ENCODE measurements around the gene RSPO4.
"Not testable (repeated sequence)": the region's sequence is repeated elsewhere in the genome, so short reads cannot be mapped to it uniquely, and the experiment has no call there.

Gene RSPO4

DNA sequence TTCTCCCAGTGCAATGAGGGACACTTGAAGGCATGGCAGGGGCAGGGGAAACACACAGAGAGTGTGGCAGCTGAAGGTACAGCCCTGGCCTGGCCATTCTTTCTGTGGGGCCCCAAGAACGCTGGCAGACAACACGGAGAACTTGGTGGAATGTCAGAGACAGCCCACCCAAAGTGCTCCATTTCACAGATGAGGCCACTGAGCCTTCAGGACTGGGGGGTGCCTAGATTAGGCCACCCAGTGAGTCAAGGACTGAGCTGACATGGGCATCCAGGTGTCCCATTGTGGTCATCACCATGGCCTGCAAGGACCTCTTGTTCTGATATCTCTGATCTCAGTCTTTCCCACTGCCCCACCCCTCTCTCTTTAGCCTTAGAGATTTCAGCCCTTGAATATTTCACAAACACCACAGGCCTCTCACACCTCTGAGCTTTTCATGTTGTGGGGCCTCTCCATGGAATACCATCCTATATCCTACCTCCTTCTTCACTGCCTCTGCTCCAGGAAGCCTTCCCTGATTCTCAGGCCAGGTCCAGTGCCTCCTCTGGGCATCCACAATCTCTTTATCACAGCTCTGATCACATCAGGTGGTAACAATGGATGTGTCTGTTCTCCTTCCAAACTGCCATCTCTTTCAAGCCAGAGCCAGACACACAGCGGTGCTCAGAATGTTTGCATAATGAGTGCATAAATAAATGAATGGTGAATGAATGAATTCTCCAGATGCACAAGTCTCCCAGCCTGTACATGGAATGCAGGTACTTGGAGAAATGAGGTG, 2.0 kb upstream of the RSPO4 start:
- DNase-seq: no peak

DNA sequence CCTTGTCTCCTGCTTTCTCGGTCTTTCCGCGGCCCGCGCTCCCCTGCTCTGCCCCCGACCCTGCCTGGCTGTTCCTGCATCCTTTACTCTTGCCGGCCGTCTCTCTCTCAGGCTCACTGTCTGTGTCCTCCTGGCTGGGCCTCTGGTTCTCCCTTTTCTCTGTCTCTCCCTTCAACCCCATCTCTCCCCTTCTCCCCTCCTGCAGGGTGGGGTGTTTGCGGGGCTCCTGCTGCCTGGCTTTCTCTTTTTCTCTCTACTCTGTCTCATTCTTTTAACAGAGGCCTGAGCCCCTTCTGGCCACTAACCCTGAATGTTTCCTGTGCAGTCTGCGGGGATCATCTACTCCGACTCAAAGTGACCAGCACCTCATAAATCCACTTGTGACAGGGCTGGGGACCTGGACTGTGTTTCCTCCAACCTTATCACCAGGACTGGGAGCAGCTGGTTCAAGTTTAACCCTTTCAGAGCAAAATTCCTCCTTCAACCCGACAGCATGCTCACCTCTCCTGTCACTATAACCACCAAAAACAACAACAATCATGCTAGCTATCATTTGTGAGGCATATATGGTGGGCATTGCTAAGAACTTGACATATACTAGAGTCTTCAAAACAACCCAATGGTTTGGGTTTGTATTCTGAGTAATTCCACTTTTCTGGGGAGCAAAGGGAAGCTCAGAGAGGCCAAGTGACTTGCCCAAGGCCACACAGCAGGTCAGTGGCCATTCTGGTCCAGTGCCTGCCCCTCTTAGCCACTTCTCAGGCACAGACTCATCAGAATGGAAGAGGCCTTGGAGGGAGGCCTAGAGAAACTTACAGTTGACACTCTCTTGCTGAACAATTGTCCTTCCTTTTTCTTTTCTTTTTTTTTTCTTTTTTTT, 811 bp upstream of the RSPO4 start:
- no peak for DNase-seq

DNA sequence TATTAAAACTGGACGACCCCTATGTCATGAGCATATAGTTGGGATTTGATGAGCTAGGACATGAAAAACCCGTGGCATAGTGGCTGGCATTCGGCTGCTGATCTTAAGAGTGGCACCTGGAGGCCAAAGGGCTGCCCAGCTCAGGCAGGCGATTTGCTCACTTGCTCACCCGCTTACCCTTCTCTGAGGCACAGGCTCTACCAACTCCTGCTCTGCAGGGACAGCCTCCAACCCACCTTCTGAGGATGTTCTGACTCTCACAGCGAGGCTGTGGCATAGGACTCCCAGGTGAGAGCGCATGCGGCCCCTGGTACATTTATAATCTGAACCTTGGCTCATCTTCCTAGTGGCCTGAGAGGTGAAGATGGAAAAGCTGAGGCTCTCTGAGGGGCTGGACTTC, 995 bp downstream of the RSPO4 start:
- no peak for DNase-seq

DNA sequence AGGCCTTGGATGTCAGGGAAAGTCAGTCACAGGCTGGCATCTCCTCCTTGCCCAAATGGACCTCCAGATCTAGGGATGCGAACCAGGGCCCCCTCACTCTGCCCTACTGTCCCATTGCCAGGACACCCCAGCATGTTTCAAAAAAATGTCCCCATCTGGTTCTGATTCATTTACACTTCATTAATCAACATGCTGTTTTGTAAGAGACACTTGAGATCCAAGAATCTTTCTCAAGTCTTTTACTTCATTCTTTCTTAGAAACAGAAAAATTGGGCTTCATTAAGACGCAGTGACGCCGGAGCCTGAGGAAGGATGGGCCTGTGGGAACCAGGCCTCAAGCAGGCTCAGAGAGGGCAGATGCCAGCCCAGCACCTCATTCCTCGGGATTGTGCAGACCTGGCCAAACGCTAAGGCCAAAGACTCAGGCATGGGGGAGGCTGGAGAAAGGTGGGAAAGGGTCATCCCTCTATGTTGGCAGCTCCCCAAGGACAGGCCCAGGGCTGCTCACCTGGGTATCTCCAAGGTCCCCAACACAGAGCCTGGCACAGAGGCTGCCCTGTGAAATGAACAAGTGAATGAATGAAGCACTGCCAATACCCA, 3.8 kb downstream of the RSPO4 start:
- DNase-seq: no peak

DNA sequence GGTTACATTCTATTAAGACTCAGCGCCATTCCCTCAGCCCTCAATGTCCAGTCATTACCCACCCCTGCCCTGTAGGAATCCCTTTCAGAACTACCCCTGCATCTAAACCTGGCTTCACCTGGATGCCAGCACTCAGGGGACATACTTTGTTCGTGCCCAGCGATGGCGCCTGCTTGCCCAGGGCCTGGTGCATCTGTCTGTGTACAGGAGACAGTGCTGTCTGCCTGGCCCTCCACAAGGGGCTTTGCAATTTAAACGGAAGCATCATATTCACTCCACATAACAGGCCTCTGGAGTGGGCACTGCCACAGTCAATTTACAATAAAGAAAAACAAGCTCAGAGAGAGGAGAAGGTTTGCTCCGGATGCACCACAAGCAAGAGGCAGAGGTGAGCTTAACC, 4.6 kb downstream of the RSPO4 start:
- no peak for DNase-seq

DNA sequence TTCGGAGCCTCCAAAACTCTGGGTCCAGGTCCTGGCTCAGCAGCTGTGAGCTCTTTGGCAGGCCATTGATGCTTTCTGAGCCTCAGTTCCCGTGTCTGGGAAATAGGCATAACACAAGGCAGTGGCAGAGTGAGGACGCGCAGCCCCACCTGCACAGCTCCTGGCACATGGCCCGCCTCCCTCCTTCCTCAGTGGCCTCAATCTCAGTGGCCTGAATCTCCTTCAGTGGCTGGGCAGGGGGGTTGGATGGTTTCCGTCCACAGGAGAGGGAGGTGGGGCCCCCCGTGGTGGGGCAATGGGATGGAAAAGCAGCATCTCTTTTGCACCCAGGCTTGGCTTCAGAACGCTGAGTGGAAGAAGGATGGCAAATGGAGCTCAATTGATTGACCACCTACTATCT, 5.1 kb downstream of the RSPO4 start:
- DNase-seq: no peak

DNA sequence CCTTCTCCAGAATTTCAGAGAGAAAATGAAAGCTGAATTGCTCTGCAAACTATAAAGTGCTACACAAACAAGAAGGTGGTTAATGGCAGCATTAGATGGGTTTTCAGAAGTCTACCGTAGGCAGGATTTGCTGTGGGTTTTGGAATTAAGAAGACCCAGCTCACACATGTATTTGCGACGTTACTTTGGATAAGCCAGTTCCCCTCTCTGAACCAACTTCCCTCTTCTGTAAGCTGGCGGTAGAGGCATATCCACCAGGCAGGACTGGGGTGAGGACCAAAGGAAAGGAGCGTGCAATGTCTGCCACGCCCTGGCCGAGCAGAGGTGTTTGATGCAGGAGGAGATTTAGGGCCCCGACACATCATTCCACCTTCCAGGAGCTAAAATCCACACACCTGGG, 6.9 kb downstream of the RSPO4 start:
- DNase-seq: peak; percentile 13 to 50 (median 40)

DNA sequence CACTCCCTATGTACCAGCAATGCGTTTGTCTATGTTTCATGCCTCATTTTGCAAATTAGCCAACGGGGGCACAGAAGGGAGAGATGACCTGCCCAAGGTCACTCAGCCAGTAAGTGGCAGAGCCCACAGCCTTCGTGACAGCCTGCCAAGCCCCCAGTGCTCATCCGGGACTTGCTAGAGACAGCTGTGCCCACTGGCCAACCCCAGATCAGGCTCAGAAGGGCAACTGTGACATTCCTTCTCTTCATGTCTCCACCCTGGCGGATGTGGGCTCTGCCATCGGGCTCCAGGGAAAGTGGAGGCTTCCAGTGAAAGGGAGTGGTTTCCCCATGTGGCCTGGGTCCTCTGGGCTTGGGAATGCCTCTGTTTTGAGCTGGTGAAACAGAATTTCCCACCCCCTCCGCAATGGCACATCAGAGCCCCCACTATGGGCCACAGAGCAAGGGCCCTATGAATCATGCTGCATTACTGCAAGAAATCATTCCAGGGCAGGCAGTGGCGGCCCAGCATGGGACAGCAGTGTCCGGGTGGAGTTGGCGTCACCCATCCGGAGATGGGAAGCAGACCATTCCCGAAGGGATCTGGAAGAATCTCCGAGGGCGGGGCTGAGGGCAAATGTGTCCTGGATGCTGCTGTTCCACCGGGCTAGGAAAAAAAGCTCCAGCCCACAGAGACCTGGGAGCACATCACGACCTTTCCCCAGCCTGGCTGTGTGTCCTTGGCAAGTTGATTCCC, 9.1 kb downstream of the RSPO4 start:
- no peak for DNase-seq

DNA sequence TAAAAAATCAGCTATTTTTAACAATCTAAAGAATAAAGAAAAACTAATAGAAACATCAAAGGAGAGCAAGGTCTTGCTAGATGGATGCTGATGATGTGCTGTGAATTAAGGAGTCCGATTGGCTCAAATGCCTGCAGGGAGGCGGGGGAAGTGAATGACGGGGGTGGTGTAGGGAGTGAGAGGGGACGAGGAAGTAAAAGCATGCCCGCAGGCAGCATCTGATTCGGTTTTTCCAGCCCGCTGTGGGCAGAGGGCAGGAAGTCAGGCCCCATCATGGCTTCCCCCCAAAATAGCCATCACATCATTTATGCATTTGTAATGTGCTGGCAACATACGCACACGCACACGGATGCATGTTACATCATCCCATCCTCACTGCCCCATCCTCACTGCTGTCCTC, 10.3 kb downstream of the RSPO4 start:
- DNase-seq: peak in 2 of 4 experiments; percentile 17 to 24

DNA sequence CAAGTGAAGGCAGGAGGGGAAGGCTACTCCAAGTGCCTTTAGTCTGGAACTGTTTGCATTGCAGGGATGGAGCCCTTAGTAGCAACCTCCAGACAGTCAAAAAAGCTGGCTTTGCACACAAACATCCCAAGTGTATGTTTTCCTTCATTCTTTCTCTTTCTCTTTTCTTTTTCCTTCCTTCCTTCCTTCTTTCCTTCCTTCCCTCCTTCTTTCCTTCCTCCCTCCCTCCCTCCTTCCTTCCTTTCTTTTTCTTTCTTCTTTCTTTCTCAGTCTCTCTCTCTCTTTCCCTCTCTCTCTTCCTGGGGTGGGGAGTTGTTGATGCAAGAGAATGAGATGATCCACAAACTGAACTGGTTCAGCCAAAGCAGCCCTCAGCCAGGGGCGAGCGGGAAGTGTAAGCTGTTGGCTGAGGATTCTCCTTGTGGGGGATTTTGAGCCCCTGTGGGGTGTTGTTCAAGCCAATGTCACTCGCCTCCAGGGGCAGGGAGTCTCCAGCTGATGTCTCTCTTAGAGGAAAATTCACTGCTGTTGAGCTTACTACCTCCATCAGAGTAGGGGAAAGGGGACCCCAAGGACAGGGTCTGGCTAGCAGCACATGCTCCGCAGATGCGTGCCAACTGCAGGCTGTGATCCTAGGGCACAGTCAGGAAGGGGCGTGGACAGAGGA, 11.7 kb downstream of the RSPO4 start:
- no peak for DNase-seq

DNA sequence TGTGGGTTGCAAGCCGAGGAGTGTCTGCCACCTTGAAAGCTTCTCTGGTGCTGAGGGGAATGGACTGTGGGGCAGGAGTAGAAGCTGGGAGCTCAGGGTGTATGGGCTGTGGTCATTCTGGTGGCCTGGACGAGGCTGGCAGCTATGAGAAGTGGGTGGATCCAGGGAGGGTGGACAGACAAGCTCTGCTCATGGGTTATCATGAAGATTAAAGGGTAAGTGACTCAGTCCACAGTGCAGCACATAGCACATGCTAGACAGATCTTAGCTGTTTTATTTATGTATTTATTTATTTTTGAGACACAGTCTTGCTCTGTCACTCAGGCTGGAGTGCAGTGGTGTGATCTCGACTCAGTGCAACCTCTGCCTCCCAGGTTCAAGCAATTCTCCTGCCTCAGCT, 13.8 kb downstream of the RSPO4 start:
- DNase-seq: no peak

DNA sequence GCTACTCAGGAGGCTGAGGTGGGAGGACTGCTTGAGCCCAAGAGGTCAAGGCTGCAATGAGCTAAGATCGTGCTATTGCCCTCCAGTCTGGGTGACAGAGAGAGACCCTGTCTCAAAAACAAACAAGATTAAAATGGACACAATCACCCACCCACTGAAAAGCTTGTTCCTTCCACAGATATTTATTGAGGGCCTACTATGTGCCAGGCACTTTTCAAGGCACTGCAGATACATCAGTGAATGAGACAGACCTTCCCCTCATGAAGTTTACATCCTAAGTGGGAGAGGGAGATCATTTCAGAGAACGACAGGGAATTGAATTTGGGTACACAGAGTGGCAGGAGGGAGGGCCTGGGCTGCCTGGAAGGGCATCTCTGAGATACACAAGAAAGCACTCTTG, 14.4 kb downstream of the RSPO4 start:
- DNase-seq: no peak

DNA sequence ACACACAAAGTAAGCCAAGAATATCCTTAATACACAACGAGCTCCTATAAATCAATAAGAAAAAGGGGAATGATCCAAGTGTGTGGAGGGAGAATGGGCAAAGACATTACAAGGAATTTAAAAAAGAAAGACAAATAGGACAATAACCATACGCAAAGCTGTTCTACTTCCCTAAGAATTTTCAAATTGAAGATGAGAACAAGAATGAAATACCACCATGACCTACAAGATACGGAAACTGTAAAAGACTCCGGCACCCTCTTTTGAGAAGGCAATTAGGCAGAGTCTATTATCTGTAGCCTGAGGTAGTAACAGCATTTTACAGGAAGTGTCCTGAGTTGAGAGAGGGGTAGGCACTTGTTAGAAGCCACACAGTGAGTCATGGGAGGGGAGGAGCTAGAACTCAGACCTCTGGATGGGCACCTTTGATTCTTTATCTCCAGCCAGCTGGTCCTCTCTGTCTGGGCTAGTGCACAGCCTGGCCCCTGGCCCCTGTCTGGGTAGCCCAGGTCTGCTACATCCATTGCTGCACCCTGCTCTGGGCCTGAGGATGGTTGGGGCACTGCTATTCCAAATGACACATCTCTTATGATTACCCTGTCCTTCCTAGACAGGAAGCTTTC, 15.3 kb downstream of the RSPO4 start:
- peak in 1 of 4 experiments; percentile 15 for DNase-seq

DNA sequence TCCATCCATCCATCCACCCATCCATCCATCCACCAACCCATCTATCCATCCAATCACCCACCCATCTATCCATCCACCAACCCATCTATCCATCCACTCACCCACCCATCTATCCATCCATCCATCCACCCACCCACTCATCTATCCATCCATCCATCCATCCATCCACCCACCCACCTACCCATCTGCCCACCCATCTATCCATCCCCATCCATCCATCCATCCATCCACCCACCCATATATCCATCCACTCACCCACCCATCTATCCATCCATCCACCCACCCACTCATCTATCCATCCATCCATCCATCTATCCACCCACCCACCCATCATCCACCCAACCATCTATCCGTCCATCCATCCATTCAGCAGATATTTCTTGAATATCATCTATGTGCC, 17.1 kb downstream of the RSPO4 start:
- not testable (repeated sequence) for DNase-seq

DNA sequence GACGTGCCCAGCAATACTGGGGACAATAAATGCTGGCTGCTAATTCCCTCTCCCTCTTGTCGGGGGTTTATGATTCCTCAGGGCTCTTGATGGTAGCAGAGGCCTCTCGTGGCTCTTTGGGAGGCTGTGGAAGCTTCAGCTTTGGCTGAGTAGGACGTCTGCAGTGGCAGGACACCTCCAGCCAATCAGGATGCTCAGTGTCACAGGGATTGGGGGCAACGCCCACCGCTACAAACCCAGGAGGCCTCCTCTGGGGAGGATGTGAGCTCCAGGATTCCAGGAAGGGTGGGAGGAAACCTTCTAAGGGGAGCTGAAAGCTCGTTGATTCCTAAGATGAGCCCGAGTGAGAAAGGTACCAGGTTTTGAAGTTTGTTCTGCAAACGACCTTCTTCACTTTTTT, 19.4 kb downstream of the RSPO4 start:
- DNase-seq: no peak

DNA sequence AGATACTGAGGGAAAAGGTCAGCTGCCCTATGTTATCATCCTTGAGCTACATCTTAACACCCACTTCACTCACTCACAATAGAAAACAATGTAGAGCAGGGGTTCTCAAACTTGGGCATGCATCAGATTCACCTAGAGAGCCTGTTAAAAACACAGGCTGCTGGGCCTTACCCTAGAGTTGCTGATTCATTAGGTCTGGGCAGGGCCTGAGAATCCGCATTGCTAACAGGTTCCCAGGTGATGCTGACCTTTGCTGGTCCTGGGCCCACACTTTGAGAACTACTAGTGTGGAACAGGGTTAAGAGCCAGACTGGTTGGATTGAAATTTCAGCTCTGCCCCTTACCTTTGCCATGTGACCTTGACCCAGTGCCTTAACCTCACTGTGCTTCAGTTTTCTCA, 25.1 kb downstream of the RSPO4 start:
- DNase-seq: no peak

DNA sequence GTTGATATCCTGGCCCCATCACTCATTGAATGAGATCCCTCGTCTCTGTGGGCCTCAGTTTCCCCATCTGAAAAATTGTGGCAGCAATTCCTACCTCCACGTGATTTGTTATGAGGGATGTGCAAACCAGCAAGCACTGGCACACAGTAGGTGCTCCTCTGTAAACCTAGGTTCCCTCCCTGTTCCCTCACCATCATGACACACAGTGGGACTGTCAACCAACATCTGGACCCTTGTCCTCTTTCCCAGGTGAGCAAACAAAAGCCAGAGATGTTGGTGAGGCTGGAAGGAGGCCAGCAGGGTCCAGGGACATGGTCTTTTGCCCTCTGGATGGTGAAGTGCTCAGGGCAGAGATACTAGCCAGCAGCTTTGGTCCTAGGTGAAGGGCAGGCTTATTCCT, 26.1 kb downstream of the RSPO4 start:
- no peak for DNase-seq

DNA sequence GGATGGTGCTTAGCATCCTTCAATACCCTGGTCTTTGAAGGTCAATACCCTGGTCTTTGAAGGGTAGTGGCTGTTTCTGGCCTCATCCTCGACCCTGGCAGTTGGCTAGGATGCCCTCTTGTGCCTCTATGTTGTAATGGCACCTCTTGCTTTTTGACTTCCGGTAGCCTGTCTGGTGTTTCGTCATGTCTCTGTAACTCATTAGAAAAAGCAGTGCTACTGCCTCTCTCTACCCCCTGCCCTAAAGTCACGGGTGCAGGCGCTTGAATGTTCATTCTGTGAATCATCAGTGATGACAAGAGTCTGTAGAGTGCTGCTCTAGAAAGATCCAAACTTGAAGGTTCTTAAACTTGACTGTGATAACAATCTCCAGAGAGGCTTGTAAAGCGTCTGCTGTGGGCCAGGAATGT, 28.3 kb downstream of the RSPO4 start:
- DNase-seq: peak; percentile 68 to 83 (median 78)

DNA sequence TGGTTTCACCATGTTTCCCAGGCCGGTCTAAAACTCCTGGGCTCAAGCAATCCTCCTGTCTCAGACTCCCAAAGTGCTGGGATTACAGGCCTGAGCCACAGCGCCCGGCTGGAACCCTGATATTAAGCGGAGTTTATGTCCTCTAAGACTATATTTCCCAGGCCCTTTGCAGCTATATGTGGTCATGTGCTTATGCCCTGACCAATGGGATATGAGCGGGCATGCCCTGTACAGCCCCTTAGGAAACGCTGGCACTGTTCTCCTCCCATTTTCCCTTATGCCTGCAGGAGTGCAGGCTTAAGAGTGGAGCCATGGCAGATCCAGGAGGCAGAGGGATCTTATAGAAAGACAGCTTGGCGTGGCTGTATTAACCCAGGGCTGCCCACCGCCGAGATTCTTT, 29.9 kb downstream of the RSPO4 start:
- DNase-seq: no peak

DNA sequence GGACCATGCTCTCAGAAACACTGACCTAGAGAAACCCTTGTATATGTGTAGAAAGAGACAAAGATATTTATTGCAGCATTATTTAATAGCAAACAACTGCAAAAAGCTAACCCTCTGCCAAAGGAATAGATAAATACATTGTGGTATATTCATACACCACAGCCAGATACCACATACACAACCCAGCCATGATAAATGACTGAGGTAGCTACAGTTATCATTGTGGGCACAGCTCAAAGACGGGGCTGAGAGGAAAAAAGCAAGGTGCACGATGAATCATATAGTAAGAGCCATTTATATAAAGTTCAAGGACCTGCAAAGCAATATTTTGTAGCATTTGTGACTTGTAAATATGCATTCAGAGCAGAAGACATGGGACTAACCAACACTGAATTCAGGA, 30.8 kb downstream of the RSPO4 start:
- DNase-seq: no peak

DNA sequence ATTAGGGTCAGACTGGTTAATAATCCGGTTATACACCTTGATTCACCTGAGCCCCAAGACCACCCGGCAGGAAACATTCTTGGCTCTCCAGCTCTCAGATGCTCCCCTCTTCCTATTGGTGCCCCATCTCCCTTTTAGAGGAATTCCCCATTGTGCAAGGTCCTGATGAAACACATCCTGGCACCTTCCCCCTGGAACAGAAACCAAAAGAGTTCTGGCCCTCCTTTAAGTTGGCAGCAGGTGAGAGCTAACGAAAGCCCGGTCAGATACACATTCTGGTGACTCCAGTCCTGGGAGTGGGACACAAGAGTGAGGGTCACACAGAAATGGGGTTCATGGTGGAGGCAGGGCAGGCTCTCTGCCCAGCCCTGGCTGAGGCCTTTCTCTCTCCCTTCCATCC, 32.2 kb downstream of the RSPO4 start:
- DNase-seq: no peak
